ENCODE data around the gene CHCHD1.

Gene CHCHD1

DNA sequence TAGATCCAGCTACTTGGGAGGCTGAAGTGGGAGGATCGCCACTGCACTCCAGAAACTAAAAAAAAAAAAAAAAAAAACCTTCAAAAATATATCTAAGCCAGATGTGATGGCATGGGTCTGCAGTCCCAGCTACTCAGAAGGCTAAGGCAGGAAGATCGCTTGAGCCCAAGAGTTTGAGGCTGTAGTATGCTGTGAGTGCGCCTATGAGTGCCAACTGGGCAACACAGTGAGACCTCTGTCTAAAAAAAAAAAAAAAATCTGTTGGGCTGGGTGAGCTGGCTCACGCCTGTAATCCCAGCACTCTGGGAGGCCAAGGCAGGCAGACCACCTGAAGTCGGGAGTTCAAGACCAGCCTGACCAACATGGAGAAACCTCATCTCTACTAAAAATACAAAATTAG, 2.8 kb upstream of the CHCHD1 start:
- peaks cover 25% of the 10 kb centered on the region for H3K4me1 ChIP-seq (ENCODE audit: low read length)
- H3F3A ChIP-seq (ENCODE audit: insufficient read depth, low read length): no peaks in the 10 kb centered on the region
- H3K9me2 ChIP-seq (replicated peaks; ENCODE audit: insufficient read depth, low read length): no peaks in the 10 kb centered on the region
- peaks cover 69% of the 10 kb centered on the region for H3K79me2 ChIP-seq (ENCODE audit: low read length)
- no peak overlapping the region for H3K9ac ChIP-seq (ENCODE audit: low read length)
- H3K36me3 ChIP-seq (replicated peaks; ENCODE audit: insufficient read depth, low read length): no peaks in the 10 kb centered on the region
- no peak for TF ChIP-seq EZH2 (optimal IDR thresholded peaks at IDR 0.05; ENCODE audit: low read depth, low read length)
- TF ChIP-seq CTCF (IDR thresholded peaks at IDR 0.05; ENCODE audit: low read length): no peak
- no peak for TF ChIP-seq EZH2phosphoT487 (IDR thresholded peaks at IDR 0.05; ENCODE audit: low read length)
- no peaks in the 10 kb centered on the region for H3K9me3 ChIP-seq (replicated peaks; ENCODE audit: insufficient read depth, low read length)
- no peak overlapping the region for H2AFZ ChIP-seq (ENCODE audit: low read length)
- H4K20me1 ChIP-seq (ENCODE audit: insufficient read depth, low read length): no peaks in the 10 kb centered on the region
- no peak overlapping the region for H3K4me2 ChIP-seq (ENCODE audit: low read depth, low read length)
- no peak for DNase-seq
- H3K4me3 ChIP-seq (ENCODE audit: low read length): no peak overlapping the region
- no peak overlapping the region for H3K27ac ChIP-seq (ENCODE audit: low read length)
- H3K27me3 ChIP-seq (replicated peaks; ENCODE audit: insufficient read depth, low read length): no peaks in the 10 kb centered on the region

DNA sequence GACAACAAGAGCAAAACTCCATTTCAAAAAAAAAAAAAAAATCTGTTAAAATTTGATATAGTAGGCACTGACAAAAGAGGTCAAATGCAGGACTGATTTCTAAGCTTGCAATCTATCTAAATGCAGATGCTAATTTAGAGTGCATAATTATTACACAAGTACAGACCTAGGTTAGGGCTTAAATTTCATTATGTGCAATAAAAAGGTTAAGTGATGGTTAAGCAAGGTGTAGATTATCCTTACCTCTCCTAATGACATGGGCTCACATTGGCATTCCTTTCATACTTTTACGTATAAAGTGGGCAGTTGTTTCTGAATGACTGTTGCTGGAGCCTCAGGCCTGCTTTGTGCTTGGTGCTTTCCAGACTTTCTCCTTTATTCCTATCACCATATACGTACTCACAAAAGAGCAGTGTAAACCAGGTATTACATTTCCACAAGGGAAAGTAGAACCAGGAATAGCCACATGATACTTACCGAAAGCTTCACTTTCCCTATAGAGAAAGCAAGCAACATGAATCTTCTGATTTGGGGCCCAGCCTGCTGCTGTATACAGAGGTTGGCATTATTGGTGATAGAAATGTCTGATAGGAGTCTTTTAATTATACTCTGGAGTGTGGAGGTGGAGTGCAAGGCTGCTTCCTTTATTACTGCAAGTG, 2.2 kb upstream of the CHCHD1 start:
- Histone ChIP-seq H2AFZ (ENCODE audit: low read length) (no peak overlapping the region), H3K27me3 (replicated peaks; ENCODE audit: insufficient read depth, low read length) (no peaks in the 10 kb centered on the region), H3F3A (ENCODE audit: insufficient read depth, low read length) (no peaks in the 10 kb centered on the region), H3K36me3 (replicated peaks; ENCODE audit: insufficient read depth, low read length) (no peaks in the 10 kb centered on the region), H3K27ac (ENCODE audit: low read length) (no peak overlapping the region), H3K79me2 (ENCODE audit: low read length) (peaks cover 70% of the 10 kb centered on the region), H3K4me1 (ENCODE audit: low read length) (peaks cover 23% of the 10 kb centered on the region), H4K20me1 (ENCODE audit: insufficient read depth, low read length) (no peaks in the 10 kb centered on the region), H3K4me2 (ENCODE audit: low read depth, low read length) (no peak overlapping the region), H3K9ac (ENCODE audit: low read length) (no peak overlapping the region), H3K9me2 (replicated peaks; ENCODE audit: insufficient read depth, low read length) (no peaks in the 10 kb centered on the region), H3K9me3 (replicated peaks; ENCODE audit: insufficient read depth, low read length) (no peaks in the 10 kb centered on the region), H3K4me3 (ENCODE audit: low read length) (no peak overlapping the region)
- TF ChIP-seq EZH2 (optimal IDR thresholded peaks at IDR 0.05; ENCODE audit: low read depth, low read length) (no peak), EZH2phosphoT487 (IDR thresholded peaks at IDR 0.05; ENCODE audit: low read length) (no peak), CTCF (IDR thresholded peaks at IDR 0.05; ENCODE audit: low read length) (no peak)
- no peak for DNase-seq

DNA sequence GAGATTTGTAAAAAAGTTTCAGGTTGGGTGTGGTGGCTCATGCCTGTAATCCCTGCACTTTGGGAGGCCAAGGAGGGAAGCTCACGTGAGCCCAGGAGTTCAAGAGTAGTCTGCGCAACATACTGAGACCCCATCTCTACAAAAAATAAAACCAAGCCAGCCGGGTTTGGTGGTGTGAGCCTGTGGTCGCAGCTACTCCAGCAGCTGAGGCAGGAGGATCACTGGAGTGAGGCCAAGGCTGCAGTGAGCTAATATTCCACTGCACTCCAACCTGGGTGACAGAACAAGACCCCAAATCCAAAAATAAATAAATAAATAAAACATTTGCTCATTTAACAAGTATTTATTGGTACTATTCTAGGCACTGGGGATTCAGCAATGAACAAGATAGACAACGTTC, 1.5 kb upstream of the CHCHD1 start:
- Histone ChIP-seq H3K9me3 (replicated peaks; ENCODE audit: insufficient read depth, low read length) (no peaks in the 10 kb centered on the region), H3K9me2 (replicated peaks; ENCODE audit: insufficient read depth, low read length) (no peaks in the 10 kb centered on the region), H2AFZ (ENCODE audit: low read length) (no peak overlapping the region), H3K9ac (ENCODE audit: low read length) (no peak overlapping the region), H3K36me3 (replicated peaks; ENCODE audit: insufficient read depth, low read length) (no peaks in the 10 kb centered on the region), H3K4me3 (ENCODE audit: low read length) (no peak overlapping the region), H3K4me1 (ENCODE audit: low read length) (peaks cover 16% of the 10 kb centered on the region), H4K20me1 (ENCODE audit: insufficient read depth, low read length) (no peaks in the 10 kb centered on the region), H3K27me3 (replicated peaks; ENCODE audit: insufficient read depth, low read length) (no peaks in the 10 kb centered on the region), H3K27ac (ENCODE audit: low read length) (no peak overlapping the region), H3F3A (ENCODE audit: insufficient read depth, low read length) (no peaks in the 10 kb centered on the region), H3K4me2 (ENCODE audit: low read depth, low read length) (peak overlapping the region; percentile 96; the same call in 1 of the 2 replicates), H3K79me2 (ENCODE audit: low read length) (peaks cover 64% of the 10 kb centered on the region)
- TF ChIP-seq EZH2phosphoT487 (IDR thresholded peaks at IDR 0.05; ENCODE audit: low read length) (no peak), EZH2 (optimal IDR thresholded peaks at IDR 0.05; ENCODE audit: low read depth, low read length) (no peak), CTCF (IDR thresholded peaks at IDR 0.05; ENCODE audit: low read length) (no peak)
- no peak for DNase-seq
